ENCODE results near the gene FERMT3. TPM values are rescaled to one million over a fixed set of nuclear protein-coding genes. Genes with fewer than 3 reads are reported as not detected.

The FERMT3 gene
- total and polyA plus RNA-seq, 2 of the 13 experiments (the other 11 are each of a cell fraction or from before 2014, with no cell fraction given), result 0.29 TPM; not detected in 1

- TF ChIP-seq, protein P1, sequence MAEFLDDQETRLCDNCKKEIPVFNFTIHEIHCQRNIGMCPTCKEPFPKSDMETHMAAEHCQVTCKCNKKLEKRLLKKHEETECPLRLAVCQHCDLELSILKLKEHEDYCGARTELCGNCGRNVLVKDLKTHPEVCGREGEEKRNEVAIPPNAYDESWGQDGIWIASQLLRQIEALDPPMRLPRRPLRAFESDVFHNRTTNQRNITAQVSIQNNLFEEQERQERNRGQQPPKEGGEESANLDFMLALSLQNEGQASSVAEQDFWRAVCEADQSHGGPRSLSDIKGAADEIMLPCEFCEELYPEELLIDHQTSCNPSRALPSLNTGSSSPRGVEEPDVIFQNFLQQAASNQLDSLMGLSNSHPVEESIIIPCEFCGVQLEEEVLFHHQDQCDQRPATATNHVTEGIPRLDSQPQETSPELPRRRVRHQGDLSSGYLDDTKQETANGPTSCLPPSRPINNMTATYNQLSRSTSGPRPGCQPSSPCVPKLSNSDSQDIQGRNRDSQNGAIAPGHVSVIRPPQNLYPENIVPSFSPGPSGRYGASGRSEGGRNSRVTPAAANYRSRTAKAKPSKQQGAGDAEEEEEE (CRISPR knock-in tag; IDR thresholded peaks at IDR 0.05; ENCODE audit: borderline replicate concordance), result no peak
- TF ChIP-seq HOXA7 (CRISPR knock-in tag; IDR thresholded peaks at IDR 0.05) (no peak), ZNF276 (CRISPR knock-in tag; IDR thresholded peaks at IDR 0.05; ENCODE audit: low read depth) (no peak), TCF7 (IDR thresholded peaks at IDR 0.05; ENCODE audit: low read depth) (no peak), ZNF24 (IDR thresholded peaks at IDR 0.05) (no peak), ZEB1 (IDR thresholded peaks at IDR 0.05; ENCODE audit: insufficient replicate concordance, low read depth) (no peak), TEAD2 (CRISPR knock-in tag; IDR thresholded peaks at IDR 0.05) (no peak), SP1 (IDR thresholded peaks at IDR 0.05) (no peak), SP1 (CRISPR knock-in tag; IDR thresholded peaks at IDR 0.05) (peak; percentile 86), ZBTB10 (CRISPR knock-in tag; IDR thresholded peaks at IDR 0.05; ENCODE audit: borderline replicate concordance) (peak; percentile 73; the same call in 1 of the 2 replicates), MEIS1 (CRISPR knock-in tag; IDR thresholded peaks at IDR 0.05; ENCODE audit: borderline replicate concordance) (no peak), HNRNPLL (IDR thresholded peaks at IDR 0.05; ENCODE audit: low read depth, low read length, poor library complexity, severe bottlenecking) (peak; percentile 67), ZNF597 (CRISPR knock-in tag; IDR thresholded peaks at IDR 0.05) (no peak), HNRNPK (IDR thresholded peaks at IDR 0.05; ENCODE audit: low read depth, low read length, poor library complexity, severe bottlenecking) (no peak), SPEN (CRISPR knock-in tag; IDR thresholded peaks at IDR 0.05; ENCODE audit: low read depth) (peak; percentile 60)
- TF ChIP-seq, protein P2, sequence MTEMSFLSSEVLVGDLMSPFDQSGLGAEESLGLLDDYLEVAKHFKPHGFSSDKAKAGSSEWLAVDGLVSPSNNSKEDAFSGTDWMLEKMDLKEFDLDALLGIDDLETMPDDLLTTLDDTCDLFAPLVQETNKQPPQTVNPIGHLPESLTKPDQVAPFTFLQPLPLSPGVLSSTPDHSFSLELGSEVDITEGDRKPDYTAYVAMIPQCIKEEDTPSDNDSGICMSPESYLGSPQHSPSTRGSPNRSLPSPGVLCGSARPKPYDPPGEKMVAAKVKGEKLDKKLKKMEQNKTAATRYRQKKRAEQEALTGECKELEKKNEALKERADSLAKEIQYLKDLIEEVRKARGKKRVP (CRISPR knock-in tag; IDR thresholded peaks at IDR 0.05), result no peak
- TF ChIP-seq, protein P3, sequence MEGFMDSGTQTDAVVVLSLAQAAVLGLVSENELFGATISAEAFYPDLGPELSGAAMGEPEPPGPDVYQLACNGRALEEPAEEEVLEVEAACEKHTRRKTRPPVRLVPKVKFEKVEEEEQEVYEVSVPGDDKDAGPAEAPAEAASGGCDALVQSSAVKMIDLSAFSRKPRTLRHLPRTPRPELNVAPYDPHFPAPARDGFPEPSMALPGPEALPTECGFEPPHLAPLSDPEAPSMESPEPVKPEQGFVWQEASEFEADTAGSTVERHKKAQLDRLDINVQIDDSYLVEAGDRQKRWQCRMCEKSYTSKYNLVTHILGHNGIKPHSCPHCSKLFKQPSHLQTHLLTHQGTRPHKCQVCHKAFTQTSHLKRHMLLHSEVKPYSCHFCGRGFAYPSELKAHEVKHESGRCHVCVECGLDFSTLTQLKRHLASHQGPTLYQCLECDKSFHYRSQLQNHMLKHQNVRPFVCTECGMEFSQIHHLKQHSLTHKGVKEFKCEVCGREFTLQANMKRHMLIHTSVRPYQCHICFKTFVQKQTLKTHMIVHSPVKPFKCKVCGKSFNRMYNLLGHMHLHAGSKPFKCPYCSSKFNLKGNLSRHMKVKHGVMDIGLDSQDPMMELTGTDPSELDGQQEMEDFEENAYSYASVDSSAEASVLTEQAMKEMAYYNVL (CRISPR knock-in tag; IDR thresholded peaks at IDR 0.05; ENCODE audit: borderline replicate concordance), result no peak; the same call in 1 of the 2 replicates
These were observed 19.3 kb downstream of the FERMT3 start, which contains the start of the genes NUDT22 and TRPT1 (continued) for GRCh38 chr11:64225608-64226506.
